ENCODE results near the gene GPR21.

GPR21 gene

DNA sequence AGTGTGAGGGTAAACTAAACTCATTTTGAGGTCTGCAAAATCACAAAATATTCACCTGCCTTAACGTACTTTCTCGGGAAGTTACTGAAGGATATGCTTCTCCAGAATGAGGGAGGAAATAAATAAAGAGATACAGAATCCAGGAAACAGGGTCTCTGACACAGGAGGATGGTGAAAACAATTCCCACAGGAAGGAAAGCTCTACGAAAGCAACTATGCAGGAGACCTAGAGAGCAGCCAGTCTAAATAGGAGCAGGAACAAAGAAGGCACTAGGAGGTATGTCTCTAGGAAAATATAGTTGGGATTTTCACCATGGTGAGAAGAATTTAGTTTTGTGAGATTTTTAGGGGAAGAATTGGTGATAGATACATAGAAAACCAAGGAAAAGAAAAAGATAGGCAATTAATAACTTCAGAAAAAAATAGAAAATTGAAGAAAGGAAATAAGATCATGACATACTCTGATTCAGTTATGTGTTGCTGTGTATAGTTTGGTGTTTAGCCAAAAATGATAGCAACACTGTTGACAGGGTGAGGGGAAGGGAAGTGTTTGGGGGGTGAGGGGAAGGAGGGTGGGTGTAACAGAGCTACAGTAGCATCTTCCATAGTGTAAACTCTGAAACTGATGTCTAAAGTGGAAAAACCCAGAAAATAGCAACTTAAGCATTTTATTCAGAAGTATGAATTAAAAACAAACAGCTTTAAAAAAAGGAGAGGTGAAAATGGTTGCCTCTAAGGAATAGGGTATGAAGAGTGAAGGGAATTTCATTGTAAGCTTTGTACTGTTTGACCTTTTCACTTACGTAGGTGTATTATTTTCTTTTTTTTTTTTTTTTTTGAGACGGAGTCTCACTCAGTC lies 9.8 kb downstream of the GPR21 start:
- Histone ChIP-seq H3K4me1 (no peaks in the 10 kb centered on the region), H3K9me3 (no peaks in the 10 kb centered on the region), H3K36me3 (peaks cover 3% of the 10 kb centered on the region; the same call in 1 of the 2 replicates), H3K4me3 (ENCODE audit: low read depth, low read length) (no peak overlapping the region), H3K27me3 (no peaks in the 10 kb centered on the region)
- DNase-seq, result no peak
- TF ChIP-seq, protein P1, sequence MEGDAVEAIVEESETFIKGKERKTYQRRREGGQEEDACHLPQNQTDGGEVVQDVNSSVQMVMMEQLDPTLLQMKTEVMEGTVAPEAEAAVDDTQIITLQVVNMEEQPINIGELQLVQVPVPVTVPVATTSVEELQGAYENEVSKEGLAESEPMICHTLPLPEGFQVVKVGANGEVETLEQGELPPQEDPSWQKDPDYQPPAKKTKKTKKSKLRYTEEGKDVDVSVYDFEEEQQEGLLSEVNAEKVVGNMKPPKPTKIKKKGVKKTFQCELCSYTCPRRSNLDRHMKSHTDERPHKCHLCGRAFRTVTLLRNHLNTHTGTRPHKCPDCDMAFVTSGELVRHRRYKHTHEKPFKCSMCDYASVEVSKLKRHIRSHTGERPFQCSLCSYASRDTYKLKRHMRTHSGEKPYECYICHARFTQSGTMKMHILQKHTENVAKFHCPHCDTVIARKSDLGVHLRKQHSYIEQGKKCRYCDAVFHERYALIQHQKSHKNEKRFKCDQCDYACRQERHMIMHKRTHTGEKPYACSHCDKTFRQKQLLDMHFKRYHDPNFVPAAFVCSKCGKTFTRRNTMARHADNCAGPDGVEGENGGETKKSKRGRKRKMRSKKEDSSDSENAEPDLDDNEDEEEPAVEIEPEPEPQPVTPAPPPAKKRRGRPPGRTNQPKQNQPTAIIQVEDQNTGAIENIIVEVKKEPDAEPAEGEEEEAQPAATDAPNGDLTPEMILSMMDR (IDR thresholded peaks at IDR 0.05; ENCODE audit: low read depth, low read length), result no peak

DNA sequence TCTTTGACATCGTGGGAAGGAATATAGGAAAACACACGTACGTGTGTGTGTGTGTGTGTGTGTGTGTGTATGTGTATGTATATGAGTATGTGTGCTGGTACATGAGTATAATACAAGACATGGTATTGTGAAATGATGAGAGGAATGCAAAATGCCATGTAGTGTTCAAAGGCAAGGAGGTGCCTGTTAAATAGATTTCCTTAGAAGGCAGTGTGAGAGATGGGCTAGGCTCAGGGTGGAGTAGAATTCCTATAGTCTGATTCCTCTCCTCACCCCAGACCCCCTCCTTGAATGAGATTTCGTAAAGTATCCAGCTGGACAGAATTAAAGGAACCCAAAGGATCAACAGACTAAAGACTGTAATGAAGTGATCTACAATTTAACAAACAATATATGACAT lies 11.1 kb downstream of the GPR21 start:
- H3K36me3 ChIP-seq, result peaks cover 5% of the 10 kb centered on the region
- H3K9me3 ChIP-seq, result no peaks in the 10 kb centered on the region
- H3K4me1 ChIP-seq, result no peaks in the 10 kb centered on the region
- H3K4me3 ChIP-seq (ENCODE audit: low read depth, low read length), result no peak overlapping the region
- DNase-seq, result no peak
- no peaks in the 10 kb centered on the region for H3K27me3 ChIP-seq
- TF ChIP-seq, protein P1 (IDR thresholded peaks at IDR 0.05; ENCODE audit: low read depth, low read length), result no peak

DNA sequence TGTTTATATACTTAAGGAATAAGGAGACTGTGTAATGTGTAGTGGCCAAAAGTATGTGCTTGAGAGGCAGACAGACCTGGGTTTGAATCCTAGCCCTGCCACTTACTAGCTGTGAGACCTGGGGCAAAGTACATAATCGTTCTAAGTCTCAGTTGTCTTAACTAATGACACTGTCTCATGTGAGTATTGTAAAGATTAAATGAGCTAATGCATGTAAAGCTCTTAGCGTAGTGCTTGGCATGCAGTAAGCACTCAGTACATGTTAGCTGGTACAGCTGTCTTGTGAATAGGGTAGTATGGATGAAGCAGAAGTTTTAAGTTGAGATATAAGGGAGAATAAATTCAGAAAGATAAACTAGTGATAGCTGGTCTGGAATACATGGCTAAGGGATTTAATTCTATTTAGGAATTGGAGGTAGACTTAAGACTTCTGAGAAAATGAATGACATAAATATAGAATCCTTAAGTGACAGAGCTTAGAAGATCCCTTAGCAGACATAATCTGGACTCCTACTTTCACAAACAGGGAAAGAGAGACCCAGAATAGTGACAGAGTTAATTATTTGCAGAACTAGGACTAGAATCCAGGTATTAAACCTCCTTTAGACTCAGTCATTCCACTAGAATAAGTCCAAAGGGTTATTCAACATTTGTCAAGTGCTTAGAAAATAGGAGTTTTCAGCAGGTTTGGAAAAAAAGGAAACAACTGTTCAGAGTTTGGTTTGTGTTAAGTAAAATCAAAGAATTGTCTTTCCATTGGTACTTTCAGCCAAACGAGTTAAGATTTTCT lies 13.1 kb downstream of the GPR21 start:
- Histone ChIP-seq H3K27me3 (no peaks in the 10 kb centered on the region), H3K9me3 (no peaks in the 10 kb centered on the region), H3K36me3 (peaks cover 6% of the 10 kb centered on the region), H3K4me3 (ENCODE audit: low read depth, low read length) (no peak overlapping the region), H3K4me1 (no peaks in the 10 kb centered on the region)
- TF ChIP-seq, protein P1 (IDR thresholded peaks at IDR 0.05; ENCODE audit: low read depth, low read length), result no peak
- DNase-seq, result no peak

DNA sequence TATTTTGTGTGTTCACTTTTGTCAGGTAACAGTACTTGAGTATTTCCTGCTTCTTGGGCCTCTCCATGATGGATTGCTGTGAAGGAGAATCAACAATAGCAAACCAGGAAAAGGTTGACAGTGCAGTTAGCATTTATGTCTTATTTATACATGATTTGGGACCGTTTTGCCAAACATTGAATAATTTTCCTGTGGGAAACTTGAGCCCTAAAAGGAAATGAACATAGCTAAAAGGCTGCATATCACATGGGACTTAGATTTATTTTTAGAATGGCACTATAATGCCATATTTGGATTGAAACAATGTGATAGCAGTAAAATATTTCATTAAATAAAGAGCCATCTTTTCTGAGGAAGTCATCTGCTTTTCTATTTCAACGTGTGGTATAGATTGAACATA lies 15.3 kb downstream of the GPR21 start:
- Histone ChIP-seq H3K27me3 (no peaks in the 10 kb centered on the region), H3K4me3 (ENCODE audit: low read depth, low read length) (no peak overlapping the region), H3K36me3 (peaks cover 5% of the 10 kb centered on the region), H3K4me1 (no peaks in the 10 kb centered on the region), H3K9me3 (no peaks in the 10 kb centered on the region)
- DNase-seq, result no peak
- TF ChIP-seq, protein P1 (IDR thresholded peaks at IDR 0.05; ENCODE audit: low read depth, low read length), result no peak

DNA sequence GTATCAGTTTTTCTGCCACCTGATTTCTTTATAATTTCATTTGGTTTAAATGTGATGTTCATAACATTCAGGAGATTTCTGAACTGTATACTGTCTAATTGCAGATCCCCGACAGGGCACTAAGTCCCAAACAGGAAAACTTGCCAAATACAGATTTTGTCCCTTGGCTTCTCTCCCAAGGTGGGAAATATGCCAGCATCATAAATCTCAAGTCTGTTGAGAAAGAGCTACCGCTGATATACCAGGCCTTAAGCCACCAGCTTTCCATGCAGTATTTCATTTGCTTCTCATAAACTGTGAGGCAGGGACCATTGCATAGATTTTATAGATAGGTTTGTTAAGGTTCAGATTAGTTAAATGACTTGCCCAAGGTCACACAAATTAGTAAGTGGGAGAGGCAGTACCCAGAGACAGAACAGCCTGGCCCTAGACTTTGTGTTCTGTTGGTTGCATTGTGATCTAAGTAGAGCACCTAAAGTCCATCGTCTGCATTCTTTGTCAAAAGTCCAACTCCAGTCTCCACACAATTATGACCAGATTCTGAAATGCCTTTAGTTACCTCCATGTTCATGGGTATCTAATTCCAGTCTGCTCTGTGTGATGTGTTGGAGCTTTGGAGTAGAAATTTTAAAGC lies 16.2 kb downstream of the GPR21 start:
- no peaks in the 10 kb centered on the region for H3K9me3 ChIP-seq

More for the DNA sequence above, 16.2 kb downstream of the GPR21 start:
- no peak for DNase-seq
- TF ChIP-seq, protein P1 (IDR thresholded peaks at IDR 0.05; ENCODE audit: low read depth, low read length), result no peak
- H3K4me1 ChIP-seq, result no peaks in the 10 kb centered on the region
- H3K36me3 ChIP-seq, result peaks cover 5% of the 10 kb centered on the region
- no peaks in the 10 kb centered on the region for H3K27me3 ChIP-seq
- H3K4me3 ChIP-seq (ENCODE audit: low read depth, low read length), result no peak overlapping the region

All from BE2C (cell line).